ENCODE measurements around the gene HCN3. TPM values are rescaled to one million over a fixed set of nuclear protein-coding genes. Genes with fewer than 3 reads are reported as not detected.
"Not testable (repeated sequence)": the region's sequence is repeated elsewhere in the genome, so short reads cannot be mapped to it uniquely, and the experiment has no call there.

HCN3 gene
- total RNA-seq, 1 experiment from 2014 or later = 1.6 TPM

GRCh38 chr1:155326631-155327037 is 49.4 kb downstream of the HCN3 start:
- DNase-seq (ENCODE audit: extremely low read depth, low read depth) = no peak

- no peak for DNase-seq (ENCODE audit: extremely low read depth, low read depth)
Measured at GRCh38 chr1:155327981-155328380, 50.7 kb downstream of the HCN3 start.

DNA sequence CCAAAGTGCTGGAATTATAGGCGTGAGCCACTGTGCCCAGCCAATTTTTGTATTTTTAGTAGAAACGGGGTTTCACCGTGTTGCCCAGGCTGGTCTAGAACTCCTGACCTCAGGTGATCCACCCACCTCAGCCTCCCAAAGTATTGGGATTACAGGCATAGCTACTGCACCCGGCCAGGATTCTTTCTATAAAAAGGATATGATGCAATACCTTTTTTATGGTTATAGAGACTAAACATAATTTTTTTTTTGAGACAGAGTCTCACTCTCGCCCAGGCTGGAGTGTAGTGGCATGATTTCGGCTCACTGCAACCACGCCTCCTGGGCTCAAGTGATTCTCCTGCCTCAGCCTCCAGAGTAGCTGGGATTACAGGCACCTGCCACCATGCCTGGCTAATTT is 51.6 kb downstream of the HCN3 start:
- not testable (repeated sequence) for DNase-seq (ENCODE audit: extremely low read depth, low read depth)

DNA sequence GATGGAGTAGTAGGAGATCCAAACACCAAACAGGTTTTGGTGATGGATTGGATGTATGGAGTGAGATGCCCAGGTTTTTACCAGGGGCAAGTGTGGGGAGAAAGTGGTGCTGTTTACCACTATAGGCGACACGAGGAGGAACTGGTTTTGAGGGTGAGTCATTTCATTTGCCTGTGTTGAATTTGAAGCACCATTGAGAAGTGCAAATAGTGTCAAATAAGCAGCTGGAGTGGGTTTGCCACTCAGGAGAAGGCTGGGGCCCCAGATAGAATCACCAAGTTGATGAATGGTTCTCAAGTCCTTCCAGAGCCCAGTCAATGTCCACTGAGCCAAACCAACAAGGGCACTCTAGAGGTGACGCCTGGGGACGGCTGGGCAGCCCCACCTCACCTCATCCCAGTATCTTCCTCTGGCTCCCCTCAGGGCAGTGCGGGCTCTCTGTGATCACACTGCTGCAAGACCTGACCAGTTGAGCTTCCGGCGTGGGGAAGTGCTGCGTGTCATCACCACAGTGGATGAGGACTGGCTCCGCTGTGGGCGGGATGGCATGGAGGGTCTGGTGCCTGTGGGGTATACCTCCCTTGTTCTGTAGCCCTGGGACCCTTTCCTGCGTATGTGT is 52.8 kb downstream of the HCN3 start:
- DNase-seq (ENCODE audit: extremely low read depth, low read depth) = peak; percentile 89

GRCh38 chr1:155334962-155335361 is 57.7 kb downstream of the HCN3 start:
- no peak for DNase-seq (ENCODE audit: extremely low read depth, low read depth)

Other genes with a start within 250 kb of the HCN3 start
- gene DCST2, start 243.7 kb upstream of the HCN3 start, total RNA-seq (2014; rRNA removed; shearing (Covaris generic)) = 0.45 and 1.6 TPM in 2 replicates
- not detected in 2 replicates for gene DCST1, start 243.6 kb upstream of the HCN3 start, total RNA-seq (2014; rRNA removed; shearing (Covaris generic))
- gene ADAM15, start 226.1 kb upstream of the HCN3 start, total RNA-seq (2014; rRNA removed; shearing (Covaris generic)) = 216 and 231 TPM in 2 replicates
- 12.1 TPM in 2 replicates for gene EFNA4, start 213.7 kb upstream of the HCN3 start, total RNA-seq (2014; rRNA removed; shearing (Covaris generic))
- gene EFNA3, start 198.6 kb upstream of the HCN3 start, total RNA-seq (2014; rRNA removed; shearing (Covaris generic)) = 10.1 and 12.6 TPM in 2 replicates
- 18.1 and 22.3 TPM in 2 replicates for gene EFNA1, start 149.6 kb upstream of the HCN3 start, total RNA-seq (2014; rRNA removed; shearing (Covaris generic))
- 49.7 and 53.4 TPM in 2 replicates for gene SLC50A1, start 141.6 kb upstream of the HCN3 start, total RNA-seq (2014; rRNA removed; shearing (Covaris generic))
- gene DPM3, start 136.9 kb upstream of the HCN3 start, total RNA-seq (2014; rRNA removed; shearing (Covaris generic)) = 49.8 and 50.9 TPM in 2 replicates
- 454 and 476 TPM in 2 replicates for gene KRTCAP2, start 104.2 kb upstream of the HCN3 start, total RNA-seq (2014; rRNA removed; shearing (Covaris generic))
- gene TRIM46, start 103.6 kb upstream of the HCN3 start, total RNA-seq (2014; rRNA removed; shearing (Covaris generic)) = 0.27 and 0.43 TPM in 2 replicates
- gene THBS3, start 69.6 kb upstream of the HCN3 start, total RNA-seq (2014; rRNA removed; shearing (Covaris generic)) = 18.0 and 19.5 TPM in 2 replicates
- gene MTX1, start 68.8 kb upstream of the HCN3 start, total RNA-seq (2014; rRNA removed; shearing (Covaris generic)) = 69.7 and 72.8 TPM in 2 replicates
- 12.6 and 16.6 TPM in 2 replicates for gene ENTREP3, start 22.0 kb upstream of the HCN3 start, total RNA-seq (2014; rRNA removed; shearing (Covaris generic))
- 116 and 121 TPM in 2 replicates for gene SCAMP3, start 15.1 kb upstream of the HCN3 start, total RNA-seq (2014; rRNA removed; shearing (Covaris generic))
- 37.3 and 48.3 TPM in 2 replicates for gene CLK2, start 4.0 kb upstream of the HCN3 start, total RNA-seq (2014; rRNA removed; shearing (Covaris generic))
- not detected in 2 replicates for gene PKLR, start 24.0 kb downstream of the HCN3 start, total RNA-seq (2014; rRNA removed; shearing (Covaris generic))
- 124 and 142 TPM in 2 replicates for gene FDPS, start 31.4 kb downstream of the HCN3 start, total RNA-seq (2014; rRNA removed; shearing (Covaris generic))
- gene RUSC1, start 43.4 kb downstream of the HCN3 start, total RNA-seq (2014; rRNA removed; shearing (Covaris generic)) = 80.4 and 86.6 TPM in 2 replicates

All from NCI-H460 (cell line).